Fibroblast of skin of left biceps (primary cell): ENCODE measurements around the gene FOXD1.
A peak's percentile ranks its signal among the peaks of the same experiment; 100 is the strongest.

Experiments used
- DNase-seq, 2 experiments: peaks; one replicate each; pipeline ENCODE4 v3.0.0-alpha.2; 2013; ENCODE audit warnings: low read depth in 2 of 2

FOXD1 gene

GRCh38 chr5:73441378-73441777 is 7.2 kb downstream of the FOXD1 start:
- no peak for DNase-seq

DNA sequence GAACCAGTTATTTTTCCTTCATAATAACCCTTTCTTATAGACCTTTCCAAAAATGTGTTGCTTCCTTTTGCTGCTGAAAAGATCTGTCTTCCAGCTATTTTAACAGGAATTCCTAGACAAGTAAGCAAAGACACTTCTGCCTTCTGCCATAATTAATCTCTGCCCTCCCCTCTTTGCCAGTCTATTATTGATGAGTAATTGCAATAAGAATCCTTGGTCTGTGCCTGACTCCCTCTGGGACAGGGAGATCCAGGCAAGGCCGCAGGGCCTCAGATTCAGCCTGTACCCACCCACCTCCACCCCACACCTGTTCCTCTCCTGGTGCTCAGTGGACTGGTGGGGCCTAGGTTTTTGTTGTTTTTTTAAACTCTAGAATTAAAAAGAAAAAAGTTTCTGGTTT is 8.3 kb downstream of the FOXD1 start:
- no peak for DNase-seq

GRCh38 chr5:73438645-73439470 is 9.7 kb downstream of the FOXD1 start:
- no peak for DNase-seq

- DNase-seq, result no peak
Observed at GRCh38 chr5:73437777-73438644, 10.6 kb downstream of the FOXD1 start.

DNA sequence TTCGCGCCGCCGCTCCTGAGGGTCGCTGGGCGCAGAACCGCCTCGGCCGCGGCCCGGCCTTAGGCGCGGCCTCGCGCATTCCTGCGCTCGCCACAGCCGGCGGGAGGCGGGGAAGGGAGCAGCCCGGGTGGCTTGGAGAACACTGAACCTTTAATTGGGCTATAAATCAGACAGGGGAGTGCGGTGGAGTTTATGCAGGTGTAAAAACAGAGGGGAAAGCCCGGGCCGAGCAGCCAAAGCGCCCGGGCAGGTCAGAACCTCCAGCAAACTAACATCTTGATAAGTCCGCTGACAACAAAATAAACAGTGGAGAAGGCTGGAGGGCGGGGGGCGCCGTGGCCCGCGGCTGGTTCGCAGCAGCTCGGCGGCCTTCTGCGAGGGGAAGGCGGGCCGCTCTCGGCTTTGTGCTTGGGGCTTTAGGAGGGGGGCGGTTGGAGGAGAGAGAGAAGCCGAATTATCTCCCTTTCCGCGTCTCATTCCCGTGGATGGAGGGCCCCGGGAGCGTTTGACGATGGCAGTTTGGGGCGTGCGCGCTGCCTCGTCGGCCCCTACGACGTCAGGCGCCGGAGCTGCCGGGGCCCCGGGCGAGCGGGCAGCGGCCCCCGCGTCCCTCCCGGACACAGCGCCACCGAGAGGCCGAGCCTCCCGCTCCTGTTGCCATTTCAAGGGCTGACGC is 11.3 kb downstream of the FOXD1 start:
- DNase-seq, result no peak

DNA sequence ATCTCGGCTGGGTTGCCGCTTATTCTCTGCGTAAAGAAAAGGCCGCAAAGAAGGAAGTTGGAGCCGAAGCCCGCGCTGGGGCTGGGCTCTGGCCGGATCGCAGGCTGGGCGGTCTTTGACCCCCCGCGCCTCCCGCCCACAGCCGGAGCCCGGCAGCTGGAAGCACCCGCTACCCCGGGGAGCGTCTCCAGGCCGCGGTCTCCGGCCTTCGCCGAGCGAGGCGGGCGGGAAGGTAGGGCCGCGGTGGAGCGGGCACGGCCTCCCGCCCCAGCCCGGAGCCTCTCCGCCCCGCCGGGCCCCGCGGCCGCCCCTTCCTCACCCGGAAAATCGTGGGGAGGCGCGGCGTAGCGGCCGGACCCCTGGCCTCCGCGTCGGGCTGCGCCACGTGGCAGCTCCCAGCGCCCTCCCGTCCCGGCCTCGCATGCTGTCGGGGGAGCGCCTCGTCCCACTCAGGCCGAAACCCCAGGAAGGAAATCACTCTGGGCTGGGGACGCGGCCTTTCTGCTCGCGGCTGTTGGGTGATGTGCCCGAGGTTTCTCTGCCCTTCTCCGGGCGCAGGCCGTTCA is 12.0 kb downstream of the FOXD1 start:
- DNase-seq, result no peak

GRCh38 chr5:73435759-73436534 is 12.6 kb downstream of the FOXD1 start:
- no peak for DNase-seq

GRCh38 chr5:73434907-73435306 is 13.7 kb downstream of the FOXD1 start:
- no peak for DNase-seq

GRCh38 chr5:73434461-73434860 is 14.1 kb downstream of the FOXD1 start:
- DNase-seq, result no peak

GRCh38 chr5:73433982-73434342 is 14.6 kb downstream of the FOXD1 start:
- peak in 1 of 2 experiments; percentile 54 for DNase-seq

DNA sequence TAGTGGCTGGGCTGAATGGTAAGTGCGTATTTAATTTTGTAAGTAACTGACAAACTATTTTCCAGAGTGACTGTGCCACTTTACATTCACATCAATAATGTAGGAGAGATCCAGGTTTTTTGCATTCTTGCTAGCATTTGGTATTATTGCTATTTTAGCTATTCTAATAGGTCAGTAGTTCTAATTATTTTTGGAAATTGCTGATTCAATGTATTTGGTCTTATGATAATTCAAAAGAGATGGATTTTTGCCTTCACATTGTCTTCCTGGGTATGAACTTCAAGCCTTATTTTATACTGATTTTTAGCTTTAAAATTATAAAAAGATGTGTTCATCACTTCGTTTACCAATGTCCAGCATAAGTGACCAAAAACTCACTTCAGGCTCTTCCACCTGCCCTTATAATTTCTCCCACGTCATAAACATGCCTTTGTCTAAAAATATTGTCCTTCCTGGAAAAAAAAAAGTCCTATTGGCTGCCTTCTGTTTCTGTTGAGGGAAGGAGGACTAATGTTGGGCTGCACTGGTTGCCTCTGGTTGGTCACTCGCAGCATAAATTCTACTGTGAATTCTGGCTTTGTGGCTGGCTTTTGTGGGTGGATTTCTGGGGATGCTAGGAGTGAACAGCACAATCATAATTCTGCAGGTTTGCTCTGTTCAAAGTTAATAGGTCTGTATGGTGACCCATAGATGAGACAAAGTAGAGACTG is 15.2 kb downstream of the FOXD1 start:
- DNase-seq, result no peak

DNA sequence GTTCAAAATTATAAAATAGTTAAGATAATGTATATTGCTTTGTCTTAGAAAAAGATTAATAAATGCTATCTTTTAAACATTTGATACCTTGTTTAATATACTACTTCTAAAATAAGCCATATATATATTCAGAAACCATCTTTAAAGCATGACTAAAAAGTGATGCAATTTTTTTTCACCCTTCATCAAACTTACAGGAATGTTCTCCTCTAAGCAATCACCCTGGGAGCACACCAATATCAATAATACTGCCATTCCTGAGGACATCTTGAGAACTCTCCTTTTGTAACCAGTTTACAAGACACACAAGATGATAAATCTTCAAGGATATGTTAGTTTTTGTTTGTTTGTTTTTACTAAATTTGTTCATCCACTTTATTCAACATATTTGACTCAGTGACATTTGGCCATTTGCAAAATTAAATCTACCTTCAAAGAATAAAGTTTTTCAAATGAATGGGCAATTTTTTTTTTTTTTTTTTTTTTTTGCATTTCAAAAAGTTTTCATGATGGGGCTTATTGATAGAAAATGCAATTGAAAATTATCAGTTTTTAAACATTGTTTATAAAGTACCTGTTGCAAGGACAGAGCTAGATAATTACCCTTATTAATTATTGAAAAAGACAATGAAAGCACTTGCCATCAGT is 17.2 kb downstream of the FOXD1 start:
- DNase-seq, result no peak

DNA sequence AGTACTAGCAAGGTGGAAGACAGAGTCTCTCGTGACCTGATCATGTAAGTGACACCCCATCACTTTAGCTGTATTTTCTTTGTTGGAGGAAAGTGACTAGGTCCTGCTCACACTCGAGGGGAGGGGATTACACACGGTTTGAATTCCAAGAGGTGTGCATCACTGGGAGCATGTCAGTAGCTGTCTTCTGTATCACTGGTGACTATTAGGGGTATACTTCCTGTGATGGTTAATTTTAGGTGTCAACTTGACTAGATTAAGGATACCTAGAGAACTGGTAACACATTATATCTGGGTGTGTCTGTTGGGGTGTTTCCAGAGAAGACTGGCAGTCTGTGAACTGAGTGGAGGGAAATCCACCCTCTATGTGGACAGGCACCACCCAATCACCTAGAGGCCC is 22.5 kb downstream of the FOXD1 start:
- no peak for DNase-seq

DNA sequence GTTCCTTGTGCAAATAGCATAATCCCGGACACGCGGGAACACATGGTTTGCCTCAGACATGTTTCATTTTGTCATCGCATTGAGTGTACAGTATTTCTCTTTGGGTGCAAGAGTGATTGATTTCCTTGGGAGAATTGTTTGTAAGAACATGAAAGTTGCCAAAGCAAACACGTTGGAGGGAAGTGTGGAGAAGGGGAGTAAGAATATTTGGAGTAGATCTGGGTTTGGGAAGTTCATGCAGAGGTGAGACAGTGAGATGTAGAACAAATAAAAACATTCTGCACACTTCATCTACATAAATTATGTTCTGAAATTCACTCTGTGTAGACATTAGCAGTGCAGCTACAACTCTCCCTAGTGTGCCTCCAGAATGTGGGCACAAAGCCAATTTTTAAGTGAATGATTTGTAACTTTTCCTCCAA is 24.0 kb downstream of the FOXD1 start:
- DNase-seq, result peak; percentile 93 to 95

DNA sequence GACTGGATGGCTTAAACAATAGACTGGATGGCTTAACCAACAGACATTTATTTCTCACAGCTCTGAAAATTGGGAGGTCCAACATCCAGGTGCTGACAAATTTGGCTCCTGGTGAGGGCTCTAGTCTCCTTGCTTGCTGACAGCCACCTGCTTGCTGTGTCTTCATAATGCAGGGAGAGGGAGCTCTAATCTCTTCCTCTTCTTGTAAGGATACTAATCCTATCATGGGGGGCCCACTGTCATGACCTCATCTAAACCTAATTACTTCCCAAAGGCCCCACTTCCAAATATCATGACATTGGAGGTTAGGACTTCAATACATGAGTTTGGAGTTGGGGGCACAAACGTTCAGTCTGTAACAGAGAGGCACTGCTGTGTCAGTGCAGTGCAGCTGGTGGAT is 26.4 kb downstream of the FOXD1 start:
- DNase-seq, result no peak

GRCh38 chr5:73420666-73421065 is 27.9 kb downstream of the FOXD1 start:
- DNase-seq, result no peak

DNA sequence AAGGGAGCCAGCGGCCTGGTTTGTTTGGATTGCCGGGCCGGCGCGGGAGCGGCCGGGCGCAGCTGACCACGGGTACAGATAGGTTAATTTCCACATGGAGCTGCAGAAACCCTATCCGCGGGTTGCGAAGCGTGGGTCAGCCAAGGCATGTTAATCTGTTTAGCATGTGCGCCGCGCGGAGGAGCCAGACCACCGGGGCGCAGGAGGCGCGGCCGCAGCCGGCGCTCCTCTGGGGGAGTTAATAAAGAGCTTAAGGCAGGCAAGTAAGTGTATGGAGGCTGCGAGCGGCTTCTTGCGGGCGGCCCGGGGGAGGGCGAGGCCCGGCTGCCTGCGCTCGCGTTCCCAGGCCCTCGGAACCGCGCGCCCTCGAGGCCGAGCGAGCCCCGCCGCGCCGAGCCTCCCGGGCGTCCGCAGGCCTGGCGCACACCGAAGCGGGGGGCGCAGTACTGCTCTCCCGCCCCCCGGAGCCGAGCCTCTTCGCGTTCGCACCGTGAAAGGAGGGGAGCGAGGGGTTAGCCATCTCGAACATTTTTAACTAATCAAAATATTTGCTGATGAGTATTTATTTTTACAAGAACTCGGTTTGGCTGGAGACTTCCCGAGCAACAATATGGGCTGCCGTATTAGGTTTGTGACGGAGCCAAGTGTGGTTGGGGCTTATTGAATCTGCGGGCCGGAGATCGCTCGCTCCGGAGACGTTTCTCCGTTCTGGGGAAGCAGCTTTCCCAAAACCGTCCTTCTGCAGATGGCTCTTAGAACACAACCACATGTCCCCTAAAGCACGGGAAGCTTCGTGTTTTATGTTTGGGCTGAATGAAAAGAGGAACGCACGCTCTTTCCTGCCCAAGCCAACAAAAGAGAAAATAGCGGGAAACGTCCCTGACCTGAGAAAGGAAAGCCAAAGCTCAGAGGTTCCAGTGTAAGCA is 28.8 kb downstream of the FOXD1 start:
- DNase-seq, result peak in 1 of 2 experiments; percentile 64

- DNase-seq, result no peak
Observed at GRCh38 chr5:73419117-73419464, 29.5 kb downstream of the FOXD1 start.

DNA sequence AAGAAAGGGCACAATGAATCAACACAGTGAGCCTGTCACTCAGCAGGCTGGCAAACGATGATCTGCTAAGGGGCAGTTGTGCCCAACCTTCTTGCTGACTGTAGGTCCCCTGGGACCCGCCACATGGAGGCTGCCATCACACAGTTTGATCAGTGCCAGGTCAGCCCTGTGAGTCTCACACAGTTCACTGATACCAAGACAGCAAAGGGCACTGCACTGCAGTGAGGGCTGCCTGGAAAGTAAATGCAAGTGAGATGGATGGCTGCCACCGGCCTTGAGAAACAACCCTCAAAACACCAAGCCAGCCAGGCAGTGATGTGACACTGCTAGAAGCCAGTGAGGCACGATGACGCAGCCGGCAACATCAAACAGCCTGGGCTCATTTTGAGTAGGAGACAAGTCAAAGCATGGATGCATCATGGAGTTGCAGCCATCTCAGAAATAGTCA is 30.3 kb downstream of the FOXD1 start:
- DNase-seq, result no peak
